IMR-90 (cell line): ENCODE measurements around the gene LIPJ. TPM values are rescaled to one million over a fixed set of nuclear protein-coding genes. Genes with fewer than 3 reads are reported as not detected.

Experiments used
- ATAC-seq: fragments of 200-7000 bp; cut with Tn5 transposase; 2 replicates; pipeline ENCODE4 v1.9.1; 2020; ENCODE audit warnings: low read depth, mild to moderate bottlenecking, moderate library complexity
- BruUV-seq: library from RNA; stranded (reverse); fragments of 400-500 nt; replicated peaks from 2 replicates; lab custom pipeline; 2021; lab: Mats Ljungman, UMichigan
- CTCF ChIA-PET: fragments of 300-600 bp; formaldehyde crosslinking; extraction: SDS; loops from one replicate; lab custom pipeline; 2021; ENCODE audit warnings: antibody characterized with exemption; lab: Yijun Ruan, JAX
- POLR2A ChIA-PET: fragments of 300-600 bp; sonication (Branson Sonifier 250); formaldehyde crosslinking; loops from one replicate; lab custom pipeline; 2022; ENCODE audit warnings: antibody characterized with exemption; ENCODE audit not compliant: unreplicated experiment; lab: Charles Lee
- DNase-seq: peaks from one replicate; pipeline ENCODE4 v3.0.0; 2013
- H2AFZ ChIP-seq: replicated peaks from 2 replicates; pipeline ENCODE3; 2013; ENCODE audit warnings: low read length, mild to moderate bottlenecking; ENCODE audit not compliant: poor library complexity
- H2AK5ac ChIP-seq: 2 replicates; pipeline ENCODE4 v1.6.1; 2013; ENCODE audit warnings: low read depth, low read length, inconsistent platforms
- H2AK9ac ChIP-seq: replicated peaks from 2 replicates; pipeline ENCODE3; 2013; ENCODE audit warnings: mild to moderate bottlenecking, low read depth, low read length, moderate library complexity; ENCODE audit not compliant: poor library complexity
- H2BK120ac ChIP-seq: 2 replicates; pipeline ENCODE4 v1.6.1; 2013; ENCODE audit warnings: low read depth, low read length, inconsistent platforms
- H2BK15ac ChIP-seq: 3 replicates; pipeline ENCODE4 v1.6.1; 2013; ENCODE audit warnings: low read depth, low read length, inconsistent platforms
- H2BK20ac ChIP-seq: 2 replicates; pipeline ENCODE4 v1.6.1; 2013; ENCODE audit warnings: low read depth, mild to moderate bottlenecking, inconsistent platforms, low read length, moderate library complexity
- H2BK5ac ChIP-seq: 2 replicates; pipeline ENCODE4 v1.6.1; 2013; ENCODE audit warnings: mild to moderate bottlenecking, low read depth, low read length, inconsistent platforms; ENCODE audit not compliant: poor library complexity, severe bottlenecking
- H3K14ac ChIP-seq: replicated peaks from 2 replicates; pipeline ENCODE4 v1.6.1; 2013; ENCODE audit warnings: low read depth, low read length, inconsistent platforms
- H3K18ac ChIP-seq: 2 replicates; pipeline ENCODE4 v1.6.1; 2013; ENCODE audit warnings: low read depth, low read length, control low read depth
- H3K23ac ChIP-seq: 2 replicates; pipeline ENCODE4 v1.6.1; 2013; ENCODE audit warnings: low read depth, low read length, inconsistent platforms
- H3K27ac ChIP-seq: 2 replicates; pipeline ENCODE4 v1.5.1; 2013; ENCODE audit warnings: mild to moderate bottlenecking, control low read depth, low read length; ENCODE audit not compliant: insufficient read depth
- H3K27me3 ChIP-seq: 2 replicates; pipeline ENCODE4 v1.6.1; 2013; ENCODE audit warnings: low read length; ENCODE audit not compliant: control insufficient read depth, insufficient read depth
- H3K36me3 ChIP-seq: 2 replicates; pipeline ENCODE4 v1.6.1; 2013; ENCODE audit warnings: low read length, mixed read lengths; ENCODE audit not compliant: control insufficient read depth, insufficient read depth
- H3K4ac ChIP-seq: 2 replicates; pipeline ENCODE4 v1.6.1; 2013; ENCODE audit warnings: low read depth, low read length, inconsistent platforms
- H3K4me1 ChIP-seq: 2 replicates; pipeline ENCODE4 v1.6.1; 2013; ENCODE audit warnings: low read length, mixed read lengths; ENCODE audit not compliant: control insufficient read depth, insufficient read depth
- H3K4me2 ChIP-seq: 2 replicates; pipeline ENCODE4 v1.6.1; 2013; ENCODE audit warnings: low read depth, mild to moderate bottlenecking, control low read depth, low read length, moderate library complexity
- H3K4me3 ChIP-seq: 2 replicates; pipeline ENCODE4 v1.5.1; 2013; ENCODE audit warnings: low read depth, mild to moderate bottlenecking, control low read depth, low read length, moderate library complexity; ENCODE audit not compliant: insufficient read depth
- H3K56ac ChIP-seq: 2 replicates; pipeline ENCODE4 v1.6.1; 2013; ENCODE audit warnings: low read length, inconsistent platforms; ENCODE audit not compliant: insufficient read depth; ENCODE audit errors: extremely low read depth
- H3K79me1 ChIP-seq, 2 experiments: 2 replicates each; pipeline ENCODE4 v1.6.1; 2013; ENCODE audit warnings: low read length in 2 of 2, inconsistent platforms in 1 of 2, low read depth in 1 of 2
- H3K9ac ChIP-seq: 2 replicates; pipeline ENCODE4 v1.6.1; 2013; ENCODE audit warnings: low read depth, low read length, control low read depth
- H3K9me1 ChIP-seq: 2 replicates; pipeline ENCODE4 v1.6.1; 2013; ENCODE audit warnings: low read length, inconsistent platforms; ENCODE audit not compliant: insufficient read depth
- H3K9me3 ChIP-seq: 2 replicates; pipeline ENCODE4 v1.6.1; 2013; ENCODE audit warnings: low read length; ENCODE audit not compliant: control insufficient read depth, insufficient read depth
- H4K20me1 ChIP-seq: 2 replicates; pipeline ENCODE4 v1.6.1; 2013; ENCODE audit warnings: low read length, inconsistent platforms; ENCODE audit not compliant: insufficient read depth
- H4K5ac ChIP-seq: 2 replicates; pipeline ENCODE4 v1.6.1; 2013; ENCODE audit warnings: mild to moderate bottlenecking, low read depth, low read length, control low read depth
- H4K8ac ChIP-seq, 2 experiments: 2 replicates each; pipeline ENCODE4 v1.6.1; 2013; ENCODE audit warnings: low read depth in 2 of 2, low read length in 2 of 2, control low read depth in 1 of 2, inconsistent platforms in 1 of 2
- H4K91ac ChIP-seq: 2 replicates; pipeline ENCODE4 v1.6.1; 2013; ENCODE audit warnings: low read depth, low read length, inconsistent platforms; ENCODE audit not compliant: insufficient read depth
- BHLHE40 ChIP-seq: fragments of 150-350 bp; IDR thresholded peaks from 2 replicates; pipeline ENCODE4 v1.6.1; 2016; ENCODE audit warnings: mild to moderate bottlenecking, low read depth, low read length
- CEBPB ChIP-seq: IDR thresholded peaks from 2 replicates; pipeline ENCODE4 v1.6.1; 2012; ENCODE audit warnings: low read depth, low read length, improper control_type of control experiment
- CHD1 ChIP-seq: IDR thresholded peaks from 2 replicates; pipeline ENCODE4 v1.6.1; 2012; ENCODE audit warnings: low read depth, low read length, improper control_type of control experiment
- FOS ChIP-seq: fragments of 150-350 bp; IDR thresholded peaks from 2 replicates; pipeline ENCODE4 v1.6.1; 2016; ENCODE audit warnings: low read depth, low read length
- MAFK ChIP-seq: IDR thresholded peaks from 2 replicates; pipeline ENCODE4 v1.6.1; 2012; ENCODE audit warnings: low read depth, low read length, improper control_type of control experiment
- MAZ ChIP-seq: IDR thresholded peaks from 2 replicates; pipeline ENCODE4 v1.6.1; 2012; ENCODE audit warnings: low read depth, mild to moderate bottlenecking, low read length, improper control_type of control experiment, moderate library complexity, borderline replicate concordance
- MXI1 ChIP-seq: IDR thresholded peaks from 2 replicates; pipeline ENCODE4 v1.6.1; 2012; ENCODE audit warnings: low read depth, mild to moderate bottlenecking, low read length, moderate library complexity, borderline replicate concordance
- NFE2L2 ChIP-seq: fragments of 150-350 bp; IDR thresholded peaks from 2 replicates; pipeline ENCODE4 v1.6.1; 2016; ENCODE audit warnings: low read depth, mild to moderate bottlenecking, low read length
- POLR2A ChIP-seq: IDR thresholded peaks from 2 replicates; pipeline ENCODE4 v1.6.1; 2012; ENCODE audit warnings: mild to moderate bottlenecking, low read depth, low read length
- RAD21 ChIP-seq: IDR thresholded peaks from 2 replicates; pipeline ENCODE4 v1.6.1; 2012; ENCODE audit warnings: low read length, improper control_type of control experiment
- RCOR1 ChIP-seq: IDR thresholded peaks from 2 replicates; pipeline ENCODE4 v1.6.1; 2012; ENCODE audit warnings: mild to moderate bottlenecking, low read length, improper control_type of control experiment; ENCODE audit not compliant: insufficient replicate concordance
- RFX5 ChIP-seq: IDR thresholded peaks from 2 replicates; pipeline ENCODE4 v1.8.0; 2012; ENCODE audit warnings: low read depth, mild to moderate bottlenecking, low read length, moderate library complexity
- SMC3 ChIP-seq: fragments of 150-350 bp; IDR thresholded peaks from 2 replicates; pipeline ENCODE4 v1.6.1; 2016; ENCODE audit warnings: low read depth, mild to moderate bottlenecking, antibody characterized with exemption, low read length, moderate library complexity
- WGBS, 2 experiments: methylation state at CpG; one replicate each; pipeline versions ENCODE4 v1.1.5 to v1.1.7; 2013; ENCODE audit warnings: missing lambda C conversion rate in 2 of 2; ENCODE audit not compliant: insufficient read length in 1 of 2; ENCODE audit errors: extremely low coverage in 2 of 2; 5-methylcytosine and 5-hydroxymethylcytosine counted together
- dilution Hi-C: fragments of 300-500 bp; cut with HindIII; formaldehyde crosslinking; loops from one replicate; pipeline ENCODE4 v1.14.3; 2018; ENCODE audit warnings: low sequenced_read_pairs; ENCODE audit not compliant: unreplicated experiment
- in situ Hi-C: fragments of 300-500 bp; cut with MboI; formaldehyde crosslinking; loops from 3 replicates; pipeline ENCODE4 v1.14.3; 2019; ENCODE audit warnings: low sequenced_read_pairs, inconsistent platforms, mixed read lengths
- intact Hi-C: fragments of 100-400 bp; cut with micrococcal nuclease; formaldehyde crosslinking; loops from 2 replicates; pipeline ENCODE4 v1.10.0; 2022
- polyA plus RNA-seq, 3 experiments: library from polyadenylated mRNA; depleted of rRNA; stranded (reverse); fragments of >200 nt; gene quantifications; 2 replicates each; pipeline ENCODE4 v1.2.3, GENCODE V29; 2012; ENCODE audit warnings: low replicate concordance in 1 of 3
- total RNA-seq: library from RNA; depleted of rRNA; stranded (reverse); fragments of >200 nt; gene quantifications from 2 replicates; pipeline ENCODE4 v1.2.3, GENCODE V29; 2012
- TF ChIP-seq, protein P1 (sequence below): fragments of 150-350 bp; IDR thresholded peaks from 2 replicates; pipeline ENCODE4 v1.6.1; 2016; ENCODE audit warnings: low read depth, mild to moderate bottlenecking, low read length, moderate library complexity, borderline replicate concordance
- TF ChIP-seq, protein P2 (sequence below): conservative IDR thresholded peaks from 2 replicates; pipeline ENCODE4 v1.5.1; 2012; ENCODE audit warnings: mild to moderate bottlenecking, low read depth, low read length, improper control_type of control experiment
- TF ChIP-seq, protein P3 (sequence below): fragments of 150-350 bp; IDR thresholded peaks from 2 replicates; pipeline ENCODE4 v1.6.1; 2017; ENCODE audit warnings: mild to moderate bottlenecking, antibody characterized with exemption, low read length, low read depth

Gene LIPJ
- total and polyA plus RNA-seq, 2 of the 4 experiments (the other 2 are of a cell fraction), result not detected

DNA sequence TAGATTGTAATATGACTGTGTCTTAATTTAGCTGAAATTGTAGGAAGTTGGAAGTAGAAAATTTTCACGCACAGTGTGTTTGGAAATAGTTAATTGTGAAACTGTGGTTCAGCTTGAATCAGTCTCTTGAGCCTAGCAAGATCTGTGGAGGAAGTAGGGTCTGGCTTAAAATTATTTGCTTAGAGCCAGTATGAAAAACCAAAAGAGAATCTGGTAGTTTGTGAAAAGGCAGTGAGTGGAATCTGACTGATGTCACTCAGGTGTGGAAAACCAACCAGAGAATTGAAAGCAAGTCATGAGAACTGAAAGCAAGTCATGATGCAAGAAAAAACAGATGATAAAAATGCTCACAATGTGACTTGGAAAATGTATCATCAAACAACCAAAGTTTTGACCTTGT is 11.5 kb downstream of the LIPJ start:
- Histone ChIP-seq H3K27ac (no peak overlapping the region), H2BK5ac (no peak overlapping the region), H4K91ac (no peak overlapping the region), H2BK20ac (no peak overlapping the region), H3K79me1 (no peaks in the 10 kb centered on the region), H2AK5ac (no peak overlapping the region), H3K9me3 (no peaks in the 10 kb centered on the region; the same call in 1 of the 2 replicates), H4K20me1 (no peaks in the 10 kb centered on the region), H3K56ac (no peak overlapping the region), H3K9me1 (no peaks in the 10 kb centered on the region), H3K36me3 (no peaks in the 10 kb centered on the region), H4K5ac (no peak overlapping the region), H3K18ac (no peak overlapping the region), H3K4ac (no peak overlapping the region), H2AFZ (no peak overlapping the region), H3K27me3 (no peaks in the 10 kb centered on the region), H2BK120ac (no peak overlapping the region), H3K14ac (no peak overlapping the region), H3K9ac (no peak overlapping the region), H3K4me1 (no peaks in the 10 kb centered on the region), H3K4me3 (no peak overlapping the region), H3K23ac (no peak overlapping the region), H2AK9ac (no peak overlapping the region), H4K8ac (no peak overlapping the region), H2BK15ac (no peak overlapping the region), H3K4me2 (no peak overlapping the region)
- no TSS peak for BruUV-seq
- intact Hi-C loops, result loop anchor here (10.0 kb wide), 1 partner anchor 117 kb away; no protein-coding TSS in a partner anchor
- WGBS, 2 experiments, result 100% methylated on average over 1 of the region's 1 CpG; no CpG with 5 or more reads in 1 of the 2 experiments
- DNase-seq (no peak), ATAC-seq (no peak)
- CTCF ChIA-PET, result no interaction called here
- dilution Hi-C loops, result no loop called here
- in situ Hi-C loops, result no loop called here
- TF ChIP-seq RAD21 (no peak), MAFK (no peak), RFX5 (no peak), RCOR1 (no peak), POLR2A (no peak), BHLHE40 (no peak), SMC3 (no peak), CHD1 (no peak), MXI1 (no peak), FOS (no peak), MAZ (no peak), CEBPB (no peak), NFE2L2 (no peak)
- TF ChIP-seq, protein P1, sequence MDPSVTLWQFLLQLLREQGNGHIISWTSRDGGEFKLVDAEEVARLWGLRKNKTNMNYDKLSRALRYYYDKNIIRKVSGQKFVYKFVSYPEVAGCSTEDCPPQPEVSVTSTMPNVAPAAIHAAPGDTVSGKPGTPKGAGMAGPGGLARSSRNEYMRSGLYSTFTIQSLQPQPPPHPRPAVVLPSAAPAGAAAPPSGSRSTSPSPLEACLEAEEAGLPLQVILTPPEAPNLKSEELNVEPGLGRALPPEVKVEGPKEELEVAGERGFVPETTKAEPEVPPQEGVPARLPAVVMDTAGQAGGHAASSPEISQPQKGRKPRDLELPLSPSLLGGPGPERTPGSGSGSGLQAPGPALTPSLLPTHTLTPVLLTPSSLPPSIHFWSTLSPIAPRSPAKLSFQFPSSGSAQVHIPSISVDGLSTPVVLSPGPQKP, result no peak
- TF ChIP-seq, protein P2, sequence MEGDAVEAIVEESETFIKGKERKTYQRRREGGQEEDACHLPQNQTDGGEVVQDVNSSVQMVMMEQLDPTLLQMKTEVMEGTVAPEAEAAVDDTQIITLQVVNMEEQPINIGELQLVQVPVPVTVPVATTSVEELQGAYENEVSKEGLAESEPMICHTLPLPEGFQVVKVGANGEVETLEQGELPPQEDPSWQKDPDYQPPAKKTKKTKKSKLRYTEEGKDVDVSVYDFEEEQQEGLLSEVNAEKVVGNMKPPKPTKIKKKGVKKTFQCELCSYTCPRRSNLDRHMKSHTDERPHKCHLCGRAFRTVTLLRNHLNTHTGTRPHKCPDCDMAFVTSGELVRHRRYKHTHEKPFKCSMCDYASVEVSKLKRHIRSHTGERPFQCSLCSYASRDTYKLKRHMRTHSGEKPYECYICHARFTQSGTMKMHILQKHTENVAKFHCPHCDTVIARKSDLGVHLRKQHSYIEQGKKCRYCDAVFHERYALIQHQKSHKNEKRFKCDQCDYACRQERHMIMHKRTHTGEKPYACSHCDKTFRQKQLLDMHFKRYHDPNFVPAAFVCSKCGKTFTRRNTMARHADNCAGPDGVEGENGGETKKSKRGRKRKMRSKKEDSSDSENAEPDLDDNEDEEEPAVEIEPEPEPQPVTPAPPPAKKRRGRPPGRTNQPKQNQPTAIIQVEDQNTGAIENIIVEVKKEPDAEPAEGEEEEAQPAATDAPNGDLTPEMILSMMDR, result no peak
- TF ChIP-seq, protein P3, sequence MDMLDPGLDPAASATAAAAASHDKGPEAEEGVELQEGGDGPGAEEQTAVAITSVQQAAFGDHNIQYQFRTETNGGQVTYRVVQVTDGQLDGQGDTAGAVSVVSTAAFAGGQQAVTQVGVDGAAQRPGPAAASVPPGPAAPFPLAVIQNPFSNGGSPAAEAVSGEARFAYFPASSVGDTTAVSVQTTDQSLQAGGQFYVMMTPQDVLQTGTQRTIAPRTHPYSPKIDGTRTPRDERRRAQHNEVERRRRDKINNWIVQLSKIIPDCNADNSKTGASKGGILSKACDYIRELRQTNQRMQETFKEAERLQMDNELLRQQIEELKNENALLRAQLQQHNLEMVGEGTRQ, result no peak
- POLR2A ChIA-PET, result no interaction called here
